ENCODE results near the gene ZNF516.
A peak's percentile ranks its signal among the peaks of the same experiment; 100 is the strongest.

The ZNF516 gene

DNA sequence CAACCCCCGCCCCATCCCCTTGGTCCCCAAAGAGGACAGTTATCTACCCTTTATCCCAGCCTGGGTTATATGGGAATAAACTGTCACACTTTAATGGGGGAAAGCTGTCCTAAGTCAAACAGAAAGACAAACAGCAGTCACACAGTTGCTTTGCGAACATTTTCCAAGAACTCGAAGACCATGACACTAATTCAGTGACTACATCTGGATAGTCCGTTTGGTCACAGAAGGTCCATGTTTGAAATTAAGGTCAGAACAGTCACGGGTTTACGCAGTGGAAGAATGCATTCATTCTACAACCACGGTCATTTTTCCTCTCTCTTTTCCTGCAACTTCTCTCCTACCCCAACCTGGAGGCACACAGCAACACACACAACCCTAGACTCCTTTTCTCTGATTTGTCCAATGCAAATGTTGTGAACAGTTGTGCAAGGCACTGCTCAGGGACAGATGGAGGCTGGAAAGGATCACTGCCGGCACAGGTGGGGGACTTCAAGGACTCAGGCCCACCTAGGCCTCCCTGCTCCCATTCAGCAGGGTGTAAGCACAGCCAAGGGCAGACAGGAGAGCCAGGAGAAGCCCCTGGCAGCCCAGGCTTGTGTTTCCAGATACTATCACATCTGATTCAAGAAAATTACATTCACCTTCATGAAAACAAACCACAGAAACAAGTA is 39.9 kb downstream of the ZNF516 start:
- DNase-seq: no peak

DNA sequence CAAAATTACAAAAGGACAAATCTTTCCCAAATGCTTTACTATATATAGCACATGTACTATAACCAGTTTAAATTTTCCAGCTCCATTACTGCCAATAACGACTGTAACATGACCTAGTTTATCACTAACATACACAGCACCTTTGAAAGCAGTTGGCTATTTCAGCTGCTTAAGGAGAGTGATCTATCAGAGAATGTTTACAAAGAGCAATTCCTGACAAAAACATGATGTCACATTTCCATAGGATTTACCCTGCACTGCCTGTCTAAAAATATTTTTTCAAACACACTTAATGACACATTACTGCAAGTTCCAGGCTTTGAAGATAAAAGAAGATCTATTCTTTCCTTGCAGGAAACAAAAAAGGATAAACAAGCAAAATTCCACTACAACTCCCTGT is 40.6 kb downstream of the ZNF516 start:
- peak; percentile 68 for DNase-seq

DNA sequence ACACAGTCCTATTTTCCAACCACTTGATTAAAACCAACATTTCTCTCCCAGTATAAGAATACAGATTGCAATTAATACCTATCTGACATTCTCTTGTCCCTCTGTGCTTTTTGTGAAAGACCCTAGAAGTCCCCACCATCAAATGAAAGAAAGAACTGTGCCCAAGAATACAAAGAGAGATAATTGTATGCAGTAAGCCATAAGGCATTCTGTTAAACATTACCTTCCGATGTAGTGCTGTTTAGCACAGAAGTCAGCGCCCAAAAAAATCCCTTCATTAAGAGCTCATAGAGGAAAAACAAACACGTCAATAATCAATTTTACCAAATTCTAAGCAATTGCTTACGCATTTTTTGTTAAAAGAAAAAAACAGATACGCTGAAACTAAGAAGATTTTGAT is 41.1 kb downstream of the ZNF516 start:
- no peak for DNase-seq

DNA sequence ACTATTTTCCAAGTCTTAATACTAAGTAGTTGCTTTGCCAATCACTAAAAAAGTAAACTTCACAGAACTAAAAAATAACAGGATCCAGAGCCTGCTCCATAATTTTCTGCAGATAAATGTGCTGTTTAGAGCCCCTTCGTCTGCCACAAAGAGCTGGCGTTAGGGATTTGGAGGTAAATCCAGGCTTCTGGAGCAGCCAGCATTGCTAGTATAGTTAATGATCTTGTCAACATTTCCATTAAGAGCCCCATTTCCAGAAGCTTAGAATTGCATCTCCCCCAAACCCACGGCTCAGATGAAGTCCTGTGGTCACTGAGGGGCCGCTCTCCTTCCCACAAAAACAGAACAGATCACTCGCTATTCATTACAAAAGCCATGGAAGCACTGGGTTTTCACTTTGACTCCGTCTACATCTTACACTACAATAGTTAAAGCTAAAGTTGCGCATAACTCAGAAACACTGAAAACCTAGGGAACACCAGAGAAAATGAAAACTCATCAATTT is 41.9 kb downstream of the ZNF516 start:
- no peak for DNase-seq

DNA sequence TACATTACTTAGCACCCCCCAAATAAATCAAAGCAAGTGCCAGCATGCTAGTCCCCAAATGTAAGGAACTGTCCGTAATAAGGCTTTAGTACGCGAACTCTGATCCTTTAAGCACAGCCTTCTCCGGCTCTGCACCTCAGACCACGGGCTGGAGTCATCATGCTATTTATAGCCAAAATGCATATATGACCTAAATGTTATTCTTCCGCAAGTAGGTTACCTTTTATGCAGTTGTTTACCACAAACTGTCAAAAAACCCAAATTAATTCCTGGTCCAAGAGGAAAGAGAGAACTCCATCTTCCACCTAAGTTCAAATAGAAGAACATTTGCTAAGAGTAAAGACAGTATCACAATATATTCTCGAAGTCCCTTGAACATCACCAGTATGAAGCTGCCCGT is 42.7 kb downstream of the ZNF516 start:
- peak; percentile 62 for DNase-seq

DNA sequence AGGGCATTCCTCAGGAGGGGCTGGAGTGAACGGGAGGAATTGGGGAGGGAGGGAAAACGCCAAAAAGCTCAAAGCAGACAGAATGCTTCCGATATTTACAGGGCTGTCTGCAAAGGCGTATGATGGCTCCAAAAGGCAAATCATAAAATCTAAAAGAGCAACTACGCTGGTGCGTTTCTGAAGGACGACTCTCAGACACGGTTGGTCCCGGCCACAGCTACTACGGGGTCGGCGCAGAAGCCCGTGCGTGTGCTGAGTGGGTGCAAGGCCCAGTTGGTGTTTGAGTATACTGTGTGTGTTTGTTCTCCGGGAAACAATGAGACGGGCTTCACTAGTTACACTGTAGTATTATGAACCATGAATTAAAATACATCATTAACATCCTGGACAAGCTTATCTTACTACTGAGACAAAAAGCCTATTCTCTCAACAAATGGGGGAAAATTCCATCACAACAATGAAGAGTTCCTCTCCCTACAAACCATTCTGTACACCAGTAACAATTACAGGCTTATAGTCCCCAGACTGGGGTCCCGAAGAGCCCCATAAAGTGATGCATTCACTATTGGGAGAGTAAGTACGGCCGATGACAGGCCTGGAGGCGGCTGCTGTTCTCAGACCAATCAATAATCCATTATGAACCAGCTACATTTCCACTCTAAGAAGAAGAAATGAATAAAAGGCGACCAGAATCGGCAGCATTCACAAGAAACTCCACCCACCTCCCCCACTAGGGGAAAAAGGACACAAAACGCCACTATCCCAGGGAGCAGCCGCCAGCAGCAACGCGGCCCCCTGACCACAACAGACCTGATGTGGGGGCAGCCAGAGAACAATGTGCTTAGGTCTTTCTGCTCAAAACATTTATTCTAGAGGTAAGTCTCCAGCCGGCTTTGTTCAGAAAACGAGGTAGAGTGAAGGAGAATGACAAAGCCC is 43.4 kb downstream of the ZNF516 start:
- peak; percentile 60 for DNase-seq

DNA sequence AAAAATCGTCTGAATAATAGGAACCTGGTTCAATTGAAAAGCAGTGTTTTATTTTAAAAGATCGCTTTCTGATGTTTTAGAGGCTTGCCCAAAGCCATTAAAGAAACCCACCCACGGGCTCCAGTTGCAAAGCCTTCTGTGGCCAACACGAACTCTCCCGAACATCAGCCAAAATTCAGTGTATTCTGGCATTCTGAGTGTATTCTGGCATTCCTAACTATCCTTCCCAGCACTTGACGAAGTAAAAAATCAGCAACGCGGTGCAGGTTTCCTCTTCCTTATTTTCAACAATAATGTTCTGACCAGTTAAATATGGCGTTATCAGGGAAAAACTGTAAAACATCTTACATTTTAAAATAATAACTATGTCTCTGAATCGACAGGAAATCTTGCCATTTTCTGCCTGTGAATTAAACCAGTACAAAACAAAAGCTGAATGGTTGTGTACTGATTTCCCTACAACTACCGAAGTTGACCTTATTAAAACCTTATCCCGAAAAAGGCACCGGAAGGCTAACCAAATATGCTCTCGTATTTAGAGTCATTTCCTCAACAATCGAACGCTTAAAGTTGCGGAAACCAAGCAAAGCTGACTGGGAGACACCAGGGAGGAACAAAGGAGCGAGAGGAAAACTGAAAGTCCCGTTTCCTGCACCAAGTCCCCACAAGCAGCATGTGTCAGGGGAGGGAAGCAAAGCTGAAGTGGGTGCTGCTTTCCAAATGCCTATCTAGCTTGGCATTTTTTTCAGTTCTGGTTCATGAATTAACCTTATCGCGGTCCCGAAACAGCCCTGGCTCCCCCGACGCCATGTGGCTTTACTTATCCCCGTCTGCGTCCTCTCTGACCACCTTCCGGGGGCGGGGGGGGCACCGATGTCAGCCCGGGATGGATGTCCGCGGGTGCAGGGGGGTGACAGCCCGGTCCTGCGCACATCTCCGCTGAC is 44.3 kb downstream of the ZNF516 start:
- peak; percentile 84 for DNase-seq

DNA sequence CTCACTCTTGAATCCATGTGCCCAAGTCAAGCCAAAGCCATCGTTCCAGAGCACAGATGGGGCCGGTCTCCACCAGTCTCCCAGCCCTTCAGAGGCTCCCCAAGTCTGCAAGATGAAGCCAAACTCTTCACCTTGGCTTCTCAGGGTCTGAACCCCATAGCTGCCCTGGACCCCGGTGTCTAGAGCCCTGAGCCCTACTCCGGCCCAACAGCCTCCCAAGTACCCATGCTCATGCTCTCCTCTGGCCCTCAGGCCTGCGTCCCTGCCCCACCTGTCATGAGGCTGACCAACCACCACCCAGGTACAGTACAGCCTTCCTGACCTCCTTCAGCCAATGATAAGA is 46.0 kb downstream of the ZNF516 start:
- DNase-seq: no peak

DNA sequence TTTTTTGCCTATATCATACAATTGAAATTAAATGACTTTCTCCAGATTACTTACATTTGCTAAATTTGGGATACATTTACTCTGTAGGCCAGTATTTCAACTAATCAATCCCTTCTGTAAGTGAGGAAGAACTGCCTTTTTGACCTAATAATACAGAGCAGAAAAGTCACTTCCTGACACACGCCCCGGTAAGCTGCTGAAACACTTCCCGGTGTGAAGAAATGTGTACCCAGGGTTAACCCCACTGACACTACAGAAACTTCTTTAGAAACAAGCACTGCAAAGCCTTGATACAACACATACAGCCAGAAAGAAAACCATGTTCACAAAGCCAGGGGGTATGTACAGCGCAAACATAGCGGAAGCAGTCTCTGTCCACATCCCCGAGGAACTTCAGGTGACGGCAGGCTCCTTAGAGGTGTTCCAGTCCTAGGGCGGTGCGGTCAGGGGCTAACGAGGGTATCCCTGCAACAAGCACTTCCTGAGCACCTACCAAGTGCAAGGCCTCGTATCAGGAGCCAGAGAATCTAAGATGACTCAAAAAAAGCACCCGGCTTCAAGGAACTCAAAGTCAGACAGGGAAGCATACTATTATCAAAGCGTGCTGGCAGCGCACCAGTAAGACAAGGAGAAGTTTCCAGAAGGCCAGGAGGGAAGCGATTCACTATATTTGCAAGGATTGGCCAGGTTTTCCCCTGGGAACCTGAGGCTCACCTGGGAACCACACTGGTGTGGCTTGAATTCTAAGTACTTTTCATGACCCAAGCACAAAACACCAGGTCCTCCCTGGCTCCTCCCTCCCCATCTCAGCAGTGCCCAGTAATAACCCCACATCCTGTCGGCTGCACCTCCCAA is 46.6 kb downstream of the ZNF516 start:
- DNase-seq: no peak

DNA sequence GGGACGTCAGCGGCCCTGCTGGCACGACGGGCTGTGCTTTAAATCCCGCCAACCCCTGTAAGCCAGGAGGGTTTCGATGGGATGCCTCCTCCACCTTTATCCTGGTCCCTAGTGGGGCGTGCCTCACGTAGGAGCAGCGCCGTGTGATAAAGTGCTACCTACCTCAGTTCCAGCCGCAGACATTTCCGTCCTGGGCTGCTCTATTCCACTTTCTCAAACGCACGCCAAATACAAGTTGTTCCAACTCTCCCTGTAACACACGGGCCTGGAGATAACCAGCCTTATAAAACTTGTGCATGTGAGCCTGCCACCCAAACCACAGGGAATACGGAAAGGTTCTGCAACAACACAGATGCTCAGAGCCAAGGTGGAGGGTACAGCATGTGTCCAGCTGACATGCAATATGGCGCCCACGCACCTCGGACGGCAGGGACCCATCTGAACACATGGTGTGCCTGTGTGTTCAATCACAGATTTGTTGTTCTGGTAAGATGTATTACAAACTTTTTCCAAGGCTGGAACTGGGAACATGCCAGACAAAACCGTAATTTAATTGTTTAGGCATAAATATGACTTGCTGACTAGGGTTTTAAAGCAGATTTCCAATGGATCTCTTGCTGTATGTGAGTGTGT is 47.7 kb downstream of the ZNF516 start:
- no peak for DNase-seq

DNA sequence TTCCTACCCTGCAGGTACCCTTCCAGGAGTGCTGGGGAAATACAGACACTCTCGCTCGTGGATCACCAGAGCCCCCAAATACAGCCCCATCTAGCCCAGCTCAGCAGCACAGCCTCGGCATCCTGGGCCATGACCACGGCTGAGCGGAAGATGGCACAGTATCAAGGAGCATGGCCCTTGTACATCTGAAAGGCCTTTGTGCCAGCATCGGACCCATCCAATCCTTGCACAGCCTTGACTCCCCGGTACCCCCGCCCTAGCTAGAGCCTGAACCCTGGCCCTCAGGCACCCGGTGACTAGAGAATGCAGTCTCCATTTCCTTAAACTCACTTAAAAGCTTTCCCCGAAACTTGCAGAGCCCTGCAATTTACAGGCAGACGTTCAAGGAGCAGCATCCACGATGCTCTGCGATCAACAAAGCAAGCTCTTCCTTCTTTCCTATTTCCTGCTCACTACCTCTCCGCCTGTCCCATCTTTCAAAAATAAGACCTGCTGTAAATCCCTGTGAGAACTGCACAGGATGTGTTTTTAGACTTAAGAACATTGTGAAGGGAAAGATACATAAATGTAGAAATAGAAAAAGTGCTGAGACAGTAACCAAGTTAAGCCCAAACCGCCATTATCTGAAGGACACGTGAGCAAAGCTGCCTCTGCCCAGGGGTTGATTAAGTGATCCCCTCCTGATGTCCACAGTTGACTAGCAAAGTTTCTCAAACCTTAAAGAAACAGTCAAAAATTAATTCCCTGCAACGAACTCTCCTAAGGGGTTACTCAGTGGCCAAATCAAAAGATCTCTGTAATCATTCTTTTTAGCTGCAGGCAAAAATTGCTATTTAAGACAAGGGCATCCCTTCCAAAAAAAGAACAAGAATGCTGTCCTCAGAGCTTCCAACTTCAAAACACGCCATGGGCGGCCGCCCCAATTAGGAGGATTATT is 48.5 kb downstream of the ZNF516 start:
- no peak for DNase-seq

DNA sequence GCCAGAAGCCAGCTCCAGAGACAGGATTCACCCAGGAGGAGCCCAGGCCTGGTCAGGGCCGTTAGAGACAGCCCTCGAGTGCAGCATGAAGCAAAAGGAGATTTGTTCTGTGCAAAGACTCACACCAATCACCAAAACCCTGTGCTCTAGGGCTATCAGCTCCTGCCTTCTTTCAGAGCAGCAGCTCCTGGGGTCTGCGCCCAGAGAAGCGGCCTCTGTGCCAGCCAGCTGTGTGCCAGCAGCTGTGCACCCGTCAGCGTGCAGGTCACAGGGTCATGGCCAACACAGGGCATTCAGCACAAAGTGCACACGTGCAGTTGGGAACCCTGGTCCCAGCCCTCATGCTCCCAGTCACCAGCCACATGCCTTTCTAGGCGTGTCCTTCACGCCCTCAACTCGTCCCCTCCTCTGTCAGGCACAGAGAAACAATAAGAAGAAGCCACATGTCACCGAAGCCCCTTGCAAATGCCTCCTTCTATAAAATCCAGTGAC is 49.3 kb downstream of the ZNF516 start:
- DNase-seq: no peak

DNA sequence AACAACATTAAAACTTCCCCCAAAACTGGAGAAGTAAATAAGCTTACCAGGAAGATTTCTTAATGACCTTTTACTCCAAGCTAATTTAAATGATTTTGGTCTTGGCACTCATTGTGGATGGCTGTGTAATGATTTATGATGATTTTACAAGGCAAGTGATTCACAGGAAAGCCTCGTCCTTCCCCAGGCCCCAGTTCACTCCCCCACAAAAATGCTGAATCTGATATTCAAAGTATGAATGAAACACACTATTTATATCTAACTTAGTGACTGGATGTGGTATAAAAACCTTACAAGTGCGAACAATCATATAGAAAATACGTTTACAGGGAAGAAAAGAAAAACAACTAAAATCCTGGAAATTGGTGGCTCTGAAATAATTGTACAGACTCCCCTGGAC is 49.8 kb downstream of the ZNF516 start:
- DNase-seq: no peak

DNA sequence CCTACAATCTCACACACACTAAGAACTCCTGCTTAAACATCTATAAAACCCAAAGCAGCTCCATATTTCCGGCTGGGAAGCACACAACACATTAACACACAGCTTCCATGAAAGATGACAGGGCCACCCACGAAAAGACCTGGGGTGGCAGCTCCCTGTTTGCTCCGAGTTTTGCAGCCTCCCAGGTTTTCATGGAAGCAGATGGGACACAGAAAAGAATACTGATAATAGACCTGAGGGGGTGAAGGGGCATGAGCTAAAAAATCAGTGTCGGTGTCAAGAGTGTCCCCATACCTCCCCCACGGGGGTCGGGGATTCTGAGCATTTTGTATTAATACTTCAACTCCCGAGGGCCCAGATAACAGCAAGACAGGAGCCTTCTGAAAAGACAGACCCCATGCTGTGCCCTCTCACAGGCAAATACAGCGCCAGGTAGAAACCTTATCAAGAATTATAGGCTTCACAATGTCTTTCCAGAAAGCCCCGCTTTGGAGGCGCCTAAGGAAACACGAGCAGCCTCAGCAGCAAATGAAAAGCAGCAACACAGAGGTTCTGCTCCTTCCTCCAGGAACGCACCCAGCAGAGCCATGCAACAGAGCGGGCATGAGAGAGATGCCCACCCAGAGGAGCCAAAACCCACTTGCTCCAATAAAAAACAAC is 50.5 kb downstream of the ZNF516 start:
- DNase-seq: no peak

DNA sequence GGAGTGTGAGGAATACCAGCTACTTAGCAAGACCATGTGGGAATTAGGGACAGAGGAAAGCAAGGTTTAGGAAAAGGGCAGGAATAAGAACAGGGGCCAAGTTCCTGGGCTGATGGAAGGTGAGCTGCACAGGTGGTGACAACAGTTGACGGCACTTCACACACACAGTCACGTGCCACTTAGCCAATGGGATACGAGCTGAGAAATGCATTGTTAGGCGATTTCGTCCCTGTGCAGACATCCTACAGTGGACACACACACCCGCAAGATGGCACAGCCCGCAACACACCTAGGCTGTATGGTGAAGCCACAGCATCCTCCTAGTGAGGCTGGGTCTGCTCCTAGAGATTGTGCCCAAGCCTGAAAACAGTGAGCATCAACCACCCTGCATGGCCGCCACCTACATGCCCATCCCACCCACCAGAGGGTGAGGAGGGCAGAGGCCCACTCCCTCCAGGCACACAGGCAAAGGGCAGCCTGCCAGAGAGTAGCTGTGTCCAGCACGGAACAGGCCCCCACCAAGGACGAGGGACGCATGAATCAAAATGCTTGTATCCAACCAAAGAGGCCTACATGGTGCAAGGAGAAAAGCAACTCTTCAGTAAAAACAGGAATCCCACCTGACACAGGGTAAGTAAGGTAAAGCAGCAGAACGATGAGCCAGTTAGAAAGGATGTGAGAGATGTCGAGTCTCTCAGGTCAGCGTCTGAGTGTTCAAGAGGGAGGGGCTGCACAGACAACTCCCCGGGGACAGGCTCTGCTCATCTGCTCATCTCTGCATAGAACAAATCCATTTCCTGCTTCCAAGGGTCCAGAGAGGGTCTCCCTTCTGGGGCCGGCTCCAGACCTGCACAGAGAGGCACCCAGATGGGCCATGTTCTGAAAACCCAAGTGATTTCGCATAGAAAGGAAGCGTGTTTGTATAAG is 51.3 kb downstream of the ZNF516 start:
- DNase-seq: peak; percentile 58

DNA sequence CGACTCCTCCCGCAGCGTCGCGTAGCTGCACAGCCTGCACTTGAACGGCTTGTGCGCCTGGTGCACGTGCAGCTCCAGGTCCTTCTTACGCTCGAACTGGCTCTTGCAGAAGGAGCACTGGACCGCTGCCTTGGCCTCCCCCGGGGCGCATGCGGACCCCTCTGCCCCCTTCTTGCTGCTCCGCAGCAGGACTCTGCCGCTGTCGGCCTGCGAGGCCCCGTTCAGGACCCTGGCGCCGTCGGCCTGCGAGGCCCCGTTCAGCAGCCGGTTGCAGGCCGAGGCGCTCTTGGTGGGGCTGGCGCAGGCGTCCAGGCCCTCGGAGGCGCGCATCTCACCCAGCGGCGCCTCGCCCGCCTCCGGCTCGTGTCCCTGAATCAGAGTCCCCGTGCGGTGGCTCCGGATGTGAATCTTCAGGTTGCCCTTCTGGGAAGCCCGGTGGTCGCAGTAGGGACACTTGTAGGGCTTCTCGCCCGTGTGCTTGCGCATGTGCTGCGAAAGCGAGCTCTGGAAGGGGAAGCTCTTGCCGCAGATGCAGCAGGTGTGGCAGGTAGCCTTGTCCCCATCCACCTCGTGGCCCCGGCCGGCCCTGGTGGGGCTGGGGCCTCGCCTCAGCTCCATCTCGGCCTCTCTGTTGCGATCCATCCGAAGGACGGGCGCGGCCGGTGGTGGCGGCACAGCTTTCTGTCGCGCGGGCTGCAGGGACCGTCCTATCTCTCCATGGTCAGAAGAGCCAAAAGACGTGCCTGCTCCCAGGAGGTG is 52.5 kb downstream of the ZNF516 start:
- no peak for DNase-seq

DNA sequence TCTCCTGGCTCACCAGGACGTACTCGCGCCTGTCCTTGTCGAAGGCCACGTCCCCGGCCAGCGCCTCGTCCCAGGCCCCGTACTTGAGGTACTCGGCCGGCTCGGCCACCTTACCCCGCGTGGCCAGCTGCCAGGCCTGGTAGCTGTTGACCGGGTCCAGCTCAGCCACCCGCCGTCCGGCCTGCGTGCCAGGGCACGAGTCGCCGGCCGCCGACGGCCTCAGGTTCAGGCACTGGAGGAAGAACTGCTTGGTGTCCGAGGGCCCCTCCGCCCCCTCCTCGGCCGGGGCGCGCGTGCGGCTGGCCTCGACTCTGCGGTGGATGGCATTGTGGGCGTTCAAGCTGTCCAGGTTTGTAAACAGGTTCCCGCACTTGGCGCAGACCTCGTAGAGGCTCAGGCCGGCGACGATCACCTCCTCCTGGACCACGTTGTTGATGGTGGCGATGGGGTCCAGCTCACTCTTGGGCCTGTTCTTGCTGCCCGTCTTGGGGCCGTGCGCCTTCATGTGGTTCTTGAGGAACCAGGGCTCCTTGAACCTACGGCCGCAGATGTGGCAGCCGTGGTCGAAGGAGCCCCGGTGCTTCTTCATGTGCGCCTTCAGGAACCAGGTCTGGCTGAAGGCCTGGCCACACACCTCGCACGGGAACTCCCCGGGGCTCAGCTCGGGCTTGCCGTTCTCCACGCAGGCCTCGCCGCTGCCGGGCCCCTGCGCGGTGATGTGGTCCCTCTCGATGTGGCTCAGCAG is 53.2 kb downstream of the ZNF516 start:
- DNase-seq: no peak

Measured in NCI-H510A treated with DMSO at 0.1 percent for 48 hours (cell line).